HS-5 (cell line): ENCODE measurements around the gene RGS21.

Experiments
- DNase-seq: peaks from one replicate; pipeline ENCODE4 v3.0.0-alpha.2; 2012; ENCODE audit warnings: low read depth

The RGS21 gene

GRCh38 chr1:192378878-192379277 is 62.1 kb downstream of the RGS21 start:
- DNase-seq: no peak

DNA sequence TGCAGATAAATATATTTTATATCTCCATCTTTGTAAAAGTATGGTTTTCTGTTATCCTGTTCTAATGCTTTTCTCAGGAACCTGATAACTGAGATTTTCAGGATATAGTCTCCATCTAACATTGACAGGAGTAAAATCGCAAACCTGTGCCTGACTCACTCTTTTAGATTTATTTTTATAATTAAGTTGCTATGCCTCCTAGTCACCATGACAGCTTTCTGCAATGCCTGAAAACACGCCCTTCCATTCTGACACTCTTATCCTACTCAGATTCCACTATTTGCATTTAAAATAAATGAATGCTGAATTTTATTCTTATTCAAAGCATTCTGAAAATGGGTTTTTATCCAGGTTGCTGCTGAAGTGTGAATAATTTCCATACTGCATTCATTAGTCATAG is 62.8 kb downstream of the RGS21 start:
- DNase-seq: no peak

DNA sequence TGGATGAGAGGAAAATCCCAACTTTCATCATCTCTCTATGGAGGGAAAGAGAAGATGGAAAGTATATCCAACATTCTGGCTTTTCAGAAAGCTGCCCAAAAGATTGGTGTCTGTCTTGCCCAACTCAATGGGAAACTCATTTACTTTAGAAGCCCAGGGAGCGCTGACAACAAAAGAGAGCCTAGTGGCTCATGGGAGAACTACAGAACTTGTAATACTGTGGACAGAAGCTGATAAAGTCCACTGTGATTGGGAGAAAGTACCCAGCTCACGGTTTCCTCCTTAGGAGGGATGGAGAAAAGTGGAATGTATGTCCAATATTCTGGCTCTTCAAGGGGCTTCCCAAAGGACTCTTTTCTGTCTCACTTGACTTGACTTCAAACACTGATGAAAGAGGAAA is 66.0 kb downstream of the RGS21 start:
- no peak for DNase-seq

- no peak for DNase-seq
These were observed 69.4 kb downstream of the RGS21 start for GRCh38 chr1:192386051-192386650.

- DNase-seq: no peak
These were observed 78.4 kb downstream of the RGS21 start for GRCh38 chr1:192395211-192395610.

GRCh38 chr1:192395895-192396294 is 79.1 kb downstream of the RGS21 start:
- no peak for DNase-seq

GRCh38 chr1:192399161-192399560 is 82.4 kb downstream of the RGS21 start:
- DNase-seq: no peak

- DNase-seq: peak; percentile 23
These were observed 85.0 kb downstream of the RGS21 start for GRCh38 chr1:192401825-192402224.

DNA sequence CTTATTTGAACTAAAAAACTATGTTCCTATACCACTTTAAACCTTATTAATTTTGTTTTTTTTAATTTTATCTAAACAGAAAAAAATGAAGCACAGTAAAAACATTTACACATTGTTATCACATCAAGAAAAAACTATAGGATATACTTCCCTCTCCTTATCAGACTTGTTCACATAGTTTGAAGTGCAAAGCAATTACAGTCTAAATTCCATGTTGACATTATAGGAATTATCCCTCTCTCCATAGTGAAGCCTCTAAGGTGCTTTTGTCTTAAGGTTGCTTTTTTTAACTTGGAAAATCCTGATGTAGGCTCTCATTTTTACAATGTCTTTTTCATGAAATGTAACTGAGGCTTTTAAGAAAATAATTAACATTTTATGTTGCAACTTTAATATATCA is 85.8 kb downstream of the RGS21 start:
- no peak for DNase-seq

- DNase-seq: no peak
These were observed 90.4 kb downstream of the RGS21 start for GRCh38 chr1:192407206-192407605.
